Mesendoderm (in vitro differentiated cells): Measurements from ENCODE around the gene ARHGAP32.
"Not testable (repeated sequence)": the region's sequence is repeated elsewhere in the genome, so short reads cannot be mapped to it uniquely, and the experiment has no call there.

Experiments used
- DNase-seq: peaks from one replicate; pipeline ENCODE4 v3.0.0; 2013
- H2AK5ac ChIP-seq: 2 replicates; pipeline ENCODE4 v1.6.1; 2013; ENCODE audit warnings: low read length, inconsistent platforms
- H2BK120ac ChIP-seq: 2 replicates; pipeline ENCODE4 v1.6.1; 2013; ENCODE audit warnings: low read depth, mild to moderate bottlenecking, low read length, moderate library complexity, mixed read lengths
- H2BK15ac ChIP-seq: replicated peaks from 2 replicates; pipeline ENCODE4 v1.6.1; 2013; ENCODE audit warnings: low read depth, mild to moderate bottlenecking, moderate library complexity
- H2BK5ac ChIP-seq: 2 replicates; pipeline ENCODE4 v1.6.1; 2013; ENCODE audit warnings: low read length, inconsistent platforms
- H3K18ac ChIP-seq: 2 replicates; pipeline ENCODE4 v1.6.1; 2013; ENCODE audit warnings: mild to moderate bottlenecking, low read length, mixed read lengths
- H3K23ac ChIP-seq: one replicate; pipeline ENCODE4 v1.6.1; 2013; ENCODE audit warnings: low read length
- H3K27ac ChIP-seq: 2 replicates; pipeline ENCODE4 v1.5.1; 2013; ENCODE audit warnings: low read depth, mild to moderate bottlenecking, inconsistent platforms, low read length, moderate library complexity
- H3K27me3 ChIP-seq: 2 replicates; pipeline ENCODE4 v1.6.1; 2013; ENCODE audit warnings: low read length, control low read depth, mild to moderate bottlenecking, inconsistent platforms; ENCODE audit not compliant: insufficient read depth, poor library complexity
- H3K36me3 ChIP-seq: 2 replicates; pipeline ENCODE4 v1.6.1; 2013; ENCODE audit warnings: low read length, inconsistent platforms; ENCODE audit not compliant: control insufficient read depth, insufficient read depth
- H3K4ac ChIP-seq: one replicate; pipeline ENCODE4 v1.6.1; 2013; ENCODE audit warnings: low read depth, mild to moderate bottlenecking, low read length, moderate library complexity
- H3K4me1 ChIP-seq: 2 replicates; pipeline ENCODE4 v1.6.1; 2013; ENCODE audit warnings: low read depth, low read length, inconsistent platforms; ENCODE audit not compliant: control insufficient read depth
- H3K4me2 ChIP-seq: 2 replicates; pipeline ENCODE4 v1.6.1; 2013; ENCODE audit warnings: low read length
- H3K4me3 ChIP-seq: 2 replicates; pipeline ENCODE4 v1.5.1; 2013; ENCODE audit warnings: mild to moderate bottlenecking, low read length
- H3K56ac ChIP-seq: one replicate; pipeline ENCODE4 v1.6.1; 2013; ENCODE audit warnings: low read length
- H3K79me1 ChIP-seq: 2 replicates; pipeline ENCODE4 v1.6.1; 2013; ENCODE audit warnings: low read length, inconsistent platforms
- H3K79me2 ChIP-seq: 2 replicates; pipeline ENCODE4 v1.6.1; 2013; ENCODE audit warnings: mild to moderate bottlenecking, low read length; ENCODE audit not compliant: control insufficient read depth, insufficient read depth
- H3K9ac ChIP-seq: 2 replicates; pipeline ENCODE4 v1.6.1; 2013; ENCODE audit warnings: low read length, inconsistent platforms
- H4K5ac ChIP-seq: one replicate; pipeline ENCODE4 v1.6.1; 2013; ENCODE audit warnings: low read length
- H4K8ac ChIP-seq: one replicate; pipeline ENCODE4 v1.6.1; 2013; ENCODE audit warnings: low read depth, mild to moderate bottlenecking, control low read depth, low read length, moderate library complexity
- WGBS: extraction: QIAGEN DNeasy Blood & Tissue Kit; methylation state at CpG from one replicate; pipeline ENCODE4 v1.1.7; 2013; ENCODE audit warnings: low lambda C conversion rate, missing lambda C conversion rate; ENCODE audit not compliant: insufficient coverage; ENCODE audit errors: extremely low coverage; 5-methylcytosine and 5-hydroxymethylcytosine counted together

Gene ARHGAP32

GRCh38 chr11:128924510-128925249 is 267.4 kb downstream of the ARHGAP32 start:
- Histone ChIP-seq H2BK120ac (no peak overlapping the region), H3K36me3 (no peaks in the 10 kb centered on the region), H3K18ac (no peak overlapping the region), H3K4me2 (no peak overlapping the region), H3K79me1 (no peaks in the 10 kb centered on the region), H3K79me2 (no peaks in the 10 kb centered on the region), H3K4ac (no peak overlapping the region), H3K9ac (no peak overlapping the region), H3K4me1 (peaks cover 2% of the 10 kb centered on the region), H3K23ac (no peak overlapping the region), H3K27ac (no peak overlapping the region), H4K5ac (no peak overlapping the region), H4K8ac (no peak overlapping the region), H2BK5ac (no peak overlapping the region), H3K4me3 (no peak overlapping the region), H3K27me3 (peaks cover 10% of the 10 kb centered on the region), H2AK5ac (no peak overlapping the region), H3K56ac (no peak overlapping the region), H2BK15ac (no peak overlapping the region)
- no peak for DNase-seq
- WGBS, result no CpG with 5 or more reads among the region's 16 CpGs

GRCh38 chr11:128924104-128924503 is 268.0 kb downstream of the ARHGAP32 start:
- no peak overlapping the region for H2BK15ac ChIP-seq
- no peak overlapping the region for H3K56ac ChIP-seq
- H3K4me2 ChIP-seq, result no peak overlapping the region
- no peak for DNase-seq
- no peak overlapping the region for H4K8ac ChIP-seq
- H3K4me3 ChIP-seq, result no peak overlapping the region
- no peak overlapping the region for H3K9ac ChIP-seq
- peaks cover 10% of the 10 kb centered on the region for H3K27me3 ChIP-seq
- H3K79me1 ChIP-seq, result no peaks in the 10 kb centered on the region
- H3K23ac ChIP-seq, result no peak overlapping the region
- no peak overlapping the region for H4K5ac ChIP-seq
- no peaks in the 10 kb centered on the region for H3K79me2 ChIP-seq
- no peak overlapping the region for H2AK5ac ChIP-seq
- no peak overlapping the region for H2BK120ac ChIP-seq
- no peak overlapping the region for H3K4ac ChIP-seq
- no peak overlapping the region for H3K27ac ChIP-seq
- H3K18ac ChIP-seq, result no peak overlapping the region
- peaks cover 2% of the 10 kb centered on the region for H3K4me1 ChIP-seq
- no peak overlapping the region for H2BK5ac ChIP-seq
- H3K36me3 ChIP-seq, result no peaks in the 10 kb centered on the region
- no CpG with 5 or more reads among the region's 7 CpGs for WGBS

GRCh38 chr11:128921793-128922192 is 270.3 kb downstream of the ARHGAP32 start:
- Histone ChIP-seq H4K8ac (no peak overlapping the region), H3K9ac (no peak overlapping the region), H2AK5ac (no peak overlapping the region), H3K23ac (no peak overlapping the region), H3K27ac (no peak overlapping the region), H3K4me2 (no peak overlapping the region), H3K4me3 (no peak overlapping the region), H4K5ac (no peak overlapping the region), H2BK15ac (no peak overlapping the region), H3K36me3 (no peaks in the 10 kb centered on the region), H3K4me1 (peaks cover under 1% of the 10 kb centered on the region), H3K79me2 (no peaks in the 10 kb centered on the region), H3K79me1 (no peaks in the 10 kb centered on the region), H2BK5ac (no peak overlapping the region), H3K56ac (no peak overlapping the region), H3K4ac (no peak overlapping the region), H3K27me3 (peaks cover 5% of the 10 kb centered on the region), H2BK120ac (no peak overlapping the region), H3K18ac (no peak overlapping the region)
- no CpG with 5 or more reads among the region's 4 CpGs for WGBS
- DNase-seq, result no peak

GRCh38 chr11:128920666-128921065 is 271.5 kb downstream of the ARHGAP32 start:
- no peak overlapping the region for H3K4me3 ChIP-seq
- H2BK120ac ChIP-seq, result no peak overlapping the region
- no peak overlapping the region for H3K23ac ChIP-seq
- H4K8ac ChIP-seq, result no peak overlapping the region
- H3K18ac ChIP-seq, result no peak overlapping the region
- no peak overlapping the region for H3K9ac ChIP-seq
- H4K5ac ChIP-seq, result no peak overlapping the region
- no CpG with 5 or more reads among the region's 15 CpGs for WGBS
- no peaks in the 10 kb centered on the region for H3K27me3 ChIP-seq
- H2AK5ac ChIP-seq, result no peak overlapping the region
- no peaks in the 10 kb centered on the region for H3K4me1 ChIP-seq
- DNase-seq, result no peak
- H3K79me2 ChIP-seq, result no peaks in the 10 kb centered on the region
- no peak overlapping the region for H2BK5ac ChIP-seq
- H3K4ac ChIP-seq, result no peak overlapping the region
- no peak overlapping the region for H3K27ac ChIP-seq
- no peak overlapping the region for H2BK15ac ChIP-seq
- no peaks in the 10 kb centered on the region for H3K36me3 ChIP-seq
- H3K79me1 ChIP-seq, result no peaks in the 10 kb centered on the region
- no peak overlapping the region for H3K4me2 ChIP-seq
- no peak overlapping the region for H3K56ac ChIP-seq

GRCh38 chr11:128919635-128920034 is 272.5 kb downstream of the ARHGAP32 start:
- H2BK5ac ChIP-seq, H2BK15ac ChIP-seq, H3K18ac ChIP-seq: not testable (repeated sequence)

GRCh38 chr11:128919216-128919615 is 272.9 kb downstream of the ARHGAP32 start:
- Histone ChIP-seq H3K23ac (no peak overlapping the region), H3K4ac (no peak overlapping the region), H2BK15ac (no peak overlapping the region), H2BK120ac (no peak overlapping the region), H3K18ac (no peak overlapping the region), H3K79me1 (no peaks in the 10 kb centered on the region), H3K9ac (no peak overlapping the region), H2AK5ac (no peak overlapping the region), H3K4me2 (no peak overlapping the region), H3K4me1 (no peaks in the 10 kb centered on the region), H3K27ac (no peak overlapping the region), H3K56ac (no peak overlapping the region), H3K4me3 (no peak overlapping the region), H3K27me3 (no peaks in the 10 kb centered on the region), H3K79me2 (no peaks in the 10 kb centered on the region), H4K8ac (no peak overlapping the region), H3K36me3 (no peaks in the 10 kb centered on the region), H2BK5ac (no peak overlapping the region), H4K5ac (no peak overlapping the region)
- DNase-seq, result no peak
- no CpG with 5 or more reads among the region's 5 CpGs for WGBS

More at GRCh38 chr11:128919635-128920034, 272.5 kb downstream of the ARHGAP32 start:
- not testable (repeated sequence) for H3K9ac ChIP-seq, H3K56ac ChIP-seq, H3K79me1 ChIP-seq, H4K5ac ChIP-seq, H3K4me2 ChIP-seq, H3K27ac ChIP-seq, H4K8ac ChIP-seq, H3K36me3 ChIP-seq, H3K79me2 ChIP-seq, H3K4ac ChIP-seq, H2BK120ac ChIP-seq, H3K23ac ChIP-seq, H3K4me1 ChIP-seq, H3K27me3 ChIP-seq, DNase-seq, H2AK5ac ChIP-seq, H3K4me3 ChIP-seq
- WGBS, result no CpG with 5 or more reads among the region's 7 CpGs
